ENCODE data around the gene CEP68.

The CEP68 gene

DNA sequence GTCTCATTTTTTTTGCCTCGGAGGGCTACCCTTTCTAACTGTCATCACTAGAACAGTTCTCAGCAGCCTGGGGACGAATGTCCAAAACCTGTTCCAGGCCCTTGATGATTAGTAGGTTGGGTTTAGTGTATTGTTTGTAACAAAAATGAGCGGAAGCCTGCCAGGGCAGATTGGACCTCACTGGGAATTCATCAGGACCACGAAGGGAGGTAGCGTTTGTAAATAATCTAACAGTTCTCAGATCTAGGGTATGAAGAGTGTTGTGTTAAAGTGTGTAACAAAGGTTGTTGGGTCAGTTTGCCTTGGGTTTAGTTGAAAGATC lies 799 bp downstream of the CEP68 start:
- H4K20me1 ChIP-seq (ENCODE audit: insufficient read depth), result no peaks in the 10 kb centered on the region
- H3K4me1 ChIP-seq (ENCODE audit: low read depth, poor library complexity, severe bottlenecking), result peaks cover 81% of the 10 kb centered on the region
- peak overlapping the region; percentile 63 for H3K9ac ChIP-seq
- H3K4me2 ChIP-seq, result peak overlapping the region; percentile 77
- H3K27me3 ChIP-seq (ENCODE audit: insufficient read depth, low read depth), result no peaks in the 10 kb centered on the region
- H3K4me3 ChIP-seq (IDR thresholded peaks at IDR 0.05; ENCODE audit: insufficient read depth, low read depth, low read length), result peak overlapping the region; percentile 84
- H3K36me3 ChIP-seq (ENCODE audit: insufficient read depth), result no peaks in the 10 kb centered on the region
- H2AFZ ChIP-seq (ENCODE audit: low read depth), result peak overlapping the region; percentile 68
- peak overlapping the region; percentile 35; the same call in 1 of the 2 replicates for H3K27ac ChIP-seq
- peaks cover 36% of the 10 kb centered on the region; the same call in 1 of the 2 replicates for H3K79me2 ChIP-seq (ENCODE audit: insufficient read depth, low read depth)
- TF ChIP-seq, protein P1, sequence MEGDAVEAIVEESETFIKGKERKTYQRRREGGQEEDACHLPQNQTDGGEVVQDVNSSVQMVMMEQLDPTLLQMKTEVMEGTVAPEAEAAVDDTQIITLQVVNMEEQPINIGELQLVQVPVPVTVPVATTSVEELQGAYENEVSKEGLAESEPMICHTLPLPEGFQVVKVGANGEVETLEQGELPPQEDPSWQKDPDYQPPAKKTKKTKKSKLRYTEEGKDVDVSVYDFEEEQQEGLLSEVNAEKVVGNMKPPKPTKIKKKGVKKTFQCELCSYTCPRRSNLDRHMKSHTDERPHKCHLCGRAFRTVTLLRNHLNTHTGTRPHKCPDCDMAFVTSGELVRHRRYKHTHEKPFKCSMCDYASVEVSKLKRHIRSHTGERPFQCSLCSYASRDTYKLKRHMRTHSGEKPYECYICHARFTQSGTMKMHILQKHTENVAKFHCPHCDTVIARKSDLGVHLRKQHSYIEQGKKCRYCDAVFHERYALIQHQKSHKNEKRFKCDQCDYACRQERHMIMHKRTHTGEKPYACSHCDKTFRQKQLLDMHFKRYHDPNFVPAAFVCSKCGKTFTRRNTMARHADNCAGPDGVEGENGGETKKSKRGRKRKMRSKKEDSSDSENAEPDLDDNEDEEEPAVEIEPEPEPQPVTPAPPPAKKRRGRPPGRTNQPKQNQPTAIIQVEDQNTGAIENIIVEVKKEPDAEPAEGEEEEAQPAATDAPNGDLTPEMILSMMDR (conservative IDR thresholded peaks at IDR 0.05; ENCODE audit: low read depth, low read length), result no peak

- H3K4me1 ChIP-seq (ENCODE audit: low read depth, poor library complexity, severe bottlenecking), result peaks cover 80% of the 10 kb centered on the region
Measured at GRCh38 chr2:65057391-65058052, 1.3 kb downstream of the CEP68 start.

DNA sequence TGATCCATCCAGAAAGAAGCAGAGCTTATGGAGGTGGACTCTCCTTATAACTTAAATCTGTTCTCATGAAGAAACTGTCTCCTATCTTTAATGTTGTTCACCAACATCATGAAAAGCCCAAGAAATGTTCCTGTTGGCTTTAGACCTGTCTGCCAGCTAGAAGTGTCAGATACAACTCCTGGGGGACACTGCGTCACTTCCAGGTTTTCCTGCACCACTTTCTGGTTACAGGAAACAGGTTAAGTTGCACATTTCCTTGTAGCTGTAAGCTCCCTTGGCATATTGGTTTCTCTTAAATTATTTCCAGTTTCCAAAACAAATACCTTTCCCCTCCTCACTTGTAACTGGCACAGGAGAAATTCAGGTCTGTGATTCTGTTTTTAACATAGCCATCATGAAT lies 2.9 kb downstream of the CEP68 start:
- TF ChIP-seq, protein P1 (conservative IDR thresholded peaks at IDR 0.05; ENCODE audit: low read depth, low read length), result no peak
- Histone ChIP-seq H3K27me3 (ENCODE audit: insufficient read depth, low read depth) (no peaks in the 10 kb centered on the region), H3K27ac (no peak overlapping the region), H3K4me2 (no peak overlapping the region; the same call in 1 of the 2 replicates), H3K4me3 (IDR thresholded peaks at IDR 0.05; ENCODE audit: insufficient read depth, low read depth, low read length) (no peak overlapping the region), H3K79me2 (ENCODE audit: insufficient read depth, low read depth) (peaks cover 54% of the 10 kb centered on the region; the same call in 1 of the 2 replicates), H2AFZ (ENCODE audit: low read depth) (no peak overlapping the region), H3K36me3 (ENCODE audit: insufficient read depth) (no peaks in the 10 kb centered on the region), H3K9ac (no peak overlapping the region), H3K4me1 (ENCODE audit: low read depth, poor library complexity, severe bottlenecking) (peaks cover 80% of the 10 kb centered on the region), H4K20me1 (ENCODE audit: insufficient read depth) (no peaks in the 10 kb centered on the region)

More at GRCh38 chr2:65057391-65058052, 1.3 kb downstream of the CEP68 start:
- H3K27ac ChIP-seq, result peak overlapping the region; percentile 35; the same call in 1 of the 2 replicates
- H4K20me1 ChIP-seq (ENCODE audit: insufficient read depth), result no peaks in the 10 kb centered on the region
- H3K27me3 ChIP-seq (ENCODE audit: insufficient read depth, low read depth), result no peaks in the 10 kb centered on the region
- no peak overlapping the region; the same call in 1 of the 2 replicates for H3K9ac ChIP-seq
- H3K79me2 ChIP-seq (ENCODE audit: insufficient read depth, low read depth), result peaks cover 41% of the 10 kb centered on the region; the same call in 1 of the 2 replicates
- no peaks in the 10 kb centered on the region for H3K36me3 ChIP-seq (ENCODE audit: insufficient read depth)
- TF ChIP-seq, protein P1 (conservative IDR thresholded peaks at IDR 0.05; ENCODE audit: low read depth, low read length), result no peak
- peak overlapping the region; percentile 84 for H3K4me3 ChIP-seq (IDR thresholded peaks at IDR 0.05; ENCODE audit: insufficient read depth, low read depth, low read length)
- no peak overlapping the region for H2AFZ ChIP-seq (ENCODE audit: low read depth)
- peak overlapping the region; percentile 77 for H3K4me2 ChIP-seq

DNA sequence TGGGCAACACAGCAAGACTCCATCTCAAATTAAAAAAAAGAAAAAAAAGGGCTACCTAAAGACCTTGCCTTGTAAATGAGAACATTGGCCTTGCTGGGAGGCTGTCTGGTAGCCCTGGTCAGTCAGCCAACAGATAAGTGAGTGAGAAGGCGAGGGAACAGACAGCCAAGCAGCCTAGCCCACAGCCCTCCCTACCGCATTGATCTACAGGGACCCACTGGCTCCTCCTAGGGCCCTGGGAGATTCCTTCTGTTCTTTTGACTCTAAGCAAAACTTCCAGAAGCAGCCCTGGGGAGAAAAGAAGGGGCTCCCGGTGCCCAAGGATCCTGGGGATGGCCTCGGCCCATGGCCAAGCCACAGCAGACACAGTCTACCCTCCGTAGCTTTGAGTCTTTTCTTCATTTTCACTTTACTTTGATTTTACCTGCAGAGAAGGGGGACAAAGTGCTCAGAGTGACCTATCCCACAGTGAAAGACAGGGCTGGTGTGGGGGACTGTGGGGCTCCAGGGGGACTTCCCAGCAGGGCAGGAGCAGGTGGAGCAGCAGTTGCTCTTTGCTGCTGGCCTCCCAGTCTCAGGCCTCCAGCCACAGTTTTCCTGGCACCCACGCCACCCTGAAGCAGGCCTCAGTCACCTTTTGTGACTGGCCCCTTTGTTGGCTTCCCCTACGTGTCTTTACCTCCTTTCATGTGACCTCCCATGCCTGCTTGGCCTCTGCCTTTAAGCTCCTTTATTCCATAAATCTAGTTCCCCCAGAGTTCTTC lies 5.1 kb downstream of the CEP68 start:
- no peak overlapping the region for H2AFZ ChIP-seq (ENCODE audit: low read depth)
- peaks cover 70% of the 10 kb centered on the region; the same call in 1 of the 2 replicates for H3K79me2 ChIP-seq (ENCODE audit: insufficient read depth, low read depth)
- H3K36me3 ChIP-seq (ENCODE audit: insufficient read depth), result no peaks in the 10 kb centered on the region
- H3K27me3 ChIP-seq (ENCODE audit: insufficient read depth, low read depth), result no peaks in the 10 kb centered on the region
- TF ChIP-seq, protein P1 (conservative IDR thresholded peaks at IDR 0.05; ENCODE audit: low read depth, low read length), result no peak
- no peak overlapping the region for H3K9ac ChIP-seq
- peaks cover 85% of the 10 kb centered on the region for H3K4me1 ChIP-seq (ENCODE audit: low read depth, poor library complexity, severe bottlenecking)
- H3K4me3 ChIP-seq (IDR thresholded peaks at IDR 0.05; ENCODE audit: insufficient read depth, low read depth, low read length), result no peak overlapping the region
- no peak overlapping the region for H3K27ac ChIP-seq
- H3K4me2 ChIP-seq, result no peak overlapping the region
- H4K20me1 ChIP-seq (ENCODE audit: insufficient read depth), result no peaks in the 10 kb centered on the region

All from KMS-11 (cell line).